ENCODE data around the gene GNB1. TPM values are rescaled to one million over a fixed set of nuclear protein-coding genes. Genes with fewer than 3 reads are reported as not detected.
"Not testable (repeated sequence)": the region's sequence is repeated elsewhere in the genome, so short reads cannot be mapped to it uniquely, and the experiment has no call there.

Gene GNB1
- total RNA-seq, 8 experiments from 2014 or later, result 70.0 to 394 (median 196) TPM

- in situ Hi-C loops (cut with MboI; ENCODE audit: low pct_unique_long_range_greater_than_20kb in 2 of 9, low sequenced_read_pairs in 9 of 9, unreplicated experiment in 9 of 9), result no loop called here
These were observed 16.0 kb downstream of the GNB1 start for GRCh38 chr1:1874901-1875300.

GRCh38 chr1:1873186-1873585 lies 17.7 kb downstream of the GNB1 start:
- in situ Hi-C loops (cut with MboI; ENCODE audit: low pct_unique_long_range_greater_than_20kb in 2 of 9, low sequenced_read_pairs in 9 of 9, unreplicated experiment in 9 of 9), result no loop called here
- Histone ChIP-seq H3K4me1 (replicated peaks in 1 of 2) (no peaks in the 10 kb centered on the region), H3K4me3 (no peak overlapping the region), H3K27ac (no peak overlapping the region)
- 80 to 100% (median 100%) methylated on average over 1 to 2 of the region's 2 CpGs; no CpG with 5 or more reads in 3 of the 10 experiments for WGBS, 10 experiments
- ATAC-seq (replicated peaks in 6 of 8), result no peak

More at GRCh38 chr1:1874901-1875300, 16.0 kb downstream of the GNB1 start:
- no peak overlapping the region for H3K4me3 ChIP-seq
- no peak for ATAC-seq (replicated peaks in 6 of 8)
- 75 to 100% (median 89%) methylated on average over 1 to 7 of the region's 7 CpGs; no CpG with 5 or more reads in 3 of the 10 experiments for whole genome bisulfite sequencing, 10 experiments
- no peaks in the 10 kb centered on the region for H3K4me1 ChIP-seq (replicated peaks in 1 of 2)
- H3K27ac ChIP-seq, result no peak overlapping the region

GRCh38 chr1:1872329-1872994 lies 18.4 kb downstream of the GNB1 start:
- WGBS, 10 experiments, result 67 to 100% (median 94%) methylated on average over 1 to 10 of the region's 11 CpGs
- no peak overlapping the region for H3K4me3 ChIP-seq
- no peak overlapping the region for H3K27ac ChIP-seq
- ATAC-seq (replicated peaks in 6 of 8), result no peak
- in situ Hi-C loops (cut with MboI; ENCODE audit: low pct_unique_long_range_greater_than_20kb in 2 of 9, low sequenced_read_pairs in 9 of 9, unreplicated experiment in 9 of 9), result no loop called here
- H3K4me1 ChIP-seq (replicated peaks in 1 of 2), result no peaks in the 10 kb centered on the region

- H3K4me1 ChIP-seq (replicated peaks in 1 of 2), result no peaks in the 10 kb centered on the region
- ATAC-seq (replicated peaks in 6 of 8), result no peak
- WGBS, 10 experiments, result 62 to 100% (median 93%) methylated on average over 2 to 4 of the region's 4 CpGs; no CpG with 5 or more reads in 1 of the 10 experiments
- no peak overlapping the region for H3K4me3 ChIP-seq
- in situ Hi-C loops (cut with MboI; ENCODE audit: low pct_unique_long_range_greater_than_20kb in 2 of 9, low sequenced_read_pairs in 9 of 9, unreplicated experiment in 9 of 9), result no loop called here
- no peak overlapping the region for H3K27ac ChIP-seq
These were observed 21.4 kb downstream of the GNB1 start for GRCh38 chr1:1869469-1869868.

GRCh38 chr1:1867164-1867563 lies 23.7 kb downstream of the GNB1 start:
- no peak for ATAC-seq (replicated peaks in 6 of 8)
- in situ Hi-C loops (cut with MboI; ENCODE audit: low pct_unique_long_range_greater_than_20kb in 2 of 9, low sequenced_read_pairs in 9 of 9, unreplicated experiment in 9 of 9), result no loop called here
- no peak overlapping the region for H3K4me3 ChIP-seq
- WGBS, 10 experiments, result 67 to 100% (median 100%) methylated on average over 1 to 3 of the region's 3 CpGs; no CpG with 5 or more reads in 4 of the 10 experiments
- H3K27ac ChIP-seq, result no peak overlapping the region
- no peaks in the 10 kb centered on the region for H3K4me1 ChIP-seq (replicated peaks in 1 of 2)

- Histone ChIP-seq H3K4me1 (replicated peaks in 1 of 2) (peaks cover 9 to 17% of the 10 kb centered on the region in 2 donors), H3K27ac (no peak overlapping the region), H3K4me3 (no peak overlapping the region)
- in situ Hi-C loops (cut with MboI; ENCODE audit: low pct_unique_long_range_greater_than_20kb in 2 of 9, low sequenced_read_pairs in 9 of 9, unreplicated experiment in 9 of 9), result no loop called here
- 11 to 100% (median 89%) methylated on average over 1 to 6 of the region's 6 CpGs; no CpG with 5 or more reads in 2 of the 10 experiments for WGBS, 10 experiments
- ATAC-seq (replicated peaks in 6 of 8), result no peak
These were observed 27.9 kb downstream of the GNB1 start for GRCh38 chr1:1862905-1863547.

GRCh38 chr1:1861761-1862310 lies 29.1 kb downstream of the GNB1 start:
- peaks cover 9 to 17% of the 10 kb centered on the region in 2 donors for H3K4me1 ChIP-seq (replicated peaks in 1 of 2)
- H3K4me3 ChIP-seq; H3K27ac ChIP-seq; ATAC-seq (replicated peaks in 6 of 8); in situ Hi-C loops (cut with MboI; ENCODE audit: low pct_unique_long_range_greater_than_20kb in 2 of 9, low sequenced_read_pairs in 9 of 9, unreplicated experiment in 9 of 9): not testable (repeated sequence)
- WGBS, 10 experiments, result 96 to 100% (median 100%) methylated on average over 1 to 13 of the region's 13 CpGs; no CpG with 5 or more reads in 3 of the 10 experiments

- in situ Hi-C loops (cut with MboI; ENCODE audit: low pct_unique_long_range_greater_than_20kb in 2 of 9, low sequenced_read_pairs in 9 of 9, unreplicated experiment in 9 of 9), result no loop called here
- 33 to 100% (median 80%) methylated on average over 1 of the region's 1 CpG; no CpG with 5 or more reads in 6 of the 10 experiments for WGBS, 10 experiments
- ATAC-seq (replicated peaks in 6 of 8), result no peak
- Histone ChIP-seq H3K27ac (no peak overlapping the region), H3K4me3 (no peak overlapping the region), H3K4me1 (replicated peaks in 1 of 2) (peaks cover 9 to 17% of the 10 kb centered on the region in 2 donors)
These were observed 29.6 kb downstream of the GNB1 start for GRCh38 chr1:1861339-1861730.

GRCh38 chr1:1859970-1860697 lies 30.8 kb downstream of the GNB1 start:
- peaks cover 9 to 17% of the 10 kb centered on the region in 2 donors for H3K4me1 ChIP-seq (replicated peaks in 1 of 2)
- H3K4me3 ChIP-seq; ATAC-seq (replicated peaks in 6 of 8); H3K27ac ChIP-seq; in situ Hi-C loops (cut with MboI; ENCODE audit: low pct_unique_long_range_greater_than_20kb in 2 of 9, low sequenced_read_pairs in 9 of 9, unreplicated experiment in 9 of 9): not testable (repeated sequence)
- 28 to 100% (median 86%) methylated on average over 3 to 8 of the region's 8 CpGs for WGBS, 10 experiments

- 0 to 100% (median 60%) methylated on average over 2 to 9 of the region's 9 CpGs; no CpG with 5 or more reads in 1 of the 10 experiments for WGBS, 10 experiments
- Histone ChIP-seq H3K4me1 (replicated peaks in 1 of 2) (peaks cover 9 to 17% of the 10 kb centered on the region in 2 donors), H3K27ac (peak overlapping the region in 1 of 2 donors; percentile 40), H3K4me3 (no peak overlapping the region)
- in situ Hi-C loops (cut with MboI; ENCODE audit: low pct_unique_long_range_greater_than_20kb in 2 of 9, low sequenced_read_pairs in 9 of 9, unreplicated experiment in 9 of 9), result no loop called here
- ATAC-seq (replicated peaks in 6 of 8), result peak; percentile 56 to 88 (median 73)
These were observed 32.4 kb downstream of the GNB1 start for GRCh38 chr1:1858382-1859086.

GRCh38 chr1:1857096-1857703 lies 33.7 kb downstream of the GNB1 start:
- Histone ChIP-seq H3K4me3 (no peak overlapping the region), H3K4me1 (replicated peaks in 1 of 2) (peaks cover 9 to 17% of the 10 kb centered on the region in 2 donors), H3K27ac (no peak overlapping the region)
- no peak for ATAC-seq (replicated peaks in 6 of 8)
- 24 to 100% (median 93%) methylated on average over 1 to 4 of the region's 4 CpGs; no CpG with 5 or more reads in 3 of the 10 experiments for WGBS, 10 experiments
- in situ Hi-C loops (cut with MboI; ENCODE audit: low pct_unique_long_range_greater_than_20kb in 2 of 9, low sequenced_read_pairs in 9 of 9, unreplicated experiment in 9 of 9), result no loop called here

- in situ Hi-C loops (cut with MboI; ENCODE audit: low pct_unique_long_range_greater_than_20kb in 2 of 9, low sequenced_read_pairs in 9 of 9, unreplicated experiment in 9 of 9); H3K27ac ChIP-seq; H3K4me3 ChIP-seq; ATAC-seq (replicated peaks in 6 of 8): not testable (repeated sequence)
- WGBS, 10 experiments, result 93 to 100% (median 100%) methylated on average over 1 to 6 of the region's 6 CpGs; no CpG with 5 or more reads in 3 of the 10 experiments
- peaks cover 9 to 17% of the 10 kb centered on the region in 2 donors for H3K4me1 ChIP-seq (replicated peaks in 1 of 2)
These were observed 34.7 kb downstream of the GNB1 start for GRCh38 chr1:1856161-1856560.
